CD14-positive monocyte (primary cell): Measurements from ENCODE around the gene DYSF. TPM values are rescaled to one million over a fixed set of nuclear protein-coding genes. Genes with fewer than 3 reads are reported as not detected.

Experiments
- DNase-seq, 3 donors: peaks; one replicate each; pipeline ENCODE4 v3.0.0-alpha.2; 2011 to 2022
- H2AFZ ChIP-seq: 2 replicates; pipeline ENCODE4 v1.6.0; 2012; ENCODE audit warnings: mild to moderate bottlenecking, low read depth, low read length, inconsistent platforms; ENCODE audit not compliant: insufficient read depth, poor library complexity, severe bottlenecking
- H3K27ac ChIP-seq, 2 donors: 1 replicate in 1 of 2; 2 replicates in 1 of 2; pipeline ENCODE4 v1.5.1; 2012 to 2013; ENCODE audit warnings: low read length in 2 of 2, control low read depth in 1 of 2, inconsistent platforms in 1 of 2, low read depth in 1 of 2, mild to moderate bottlenecking in 1 of 2
- H3K27me3 ChIP-seq, 2 donors: one replicate each; pipeline versions ENCODE4 v1.6.0 to v1.6.1; 2011 to 2013; ENCODE audit warnings: low read length in 2 of 2; ENCODE audit not compliant: control insufficient read depth in 2 of 2, insufficient read depth in 2 of 2
- H3K36me3 ChIP-seq, 2 donors: replicated peaks in 1 of 2; 1 replicate in 1 of 2; 2 replicates in 1 of 2; pipeline versions ENCODE4 v1.5.1 to v1.6.1; 2012 to 2013; ENCODE audit warnings: low read length in 2 of 2, control low read depth in 1 of 2, inconsistent platforms in 1 of 2, mild to moderate bottlenecking in 1 of 2; ENCODE audit not compliant: insufficient read depth in 2 of 2, control insufficient read depth in 1 of 2
- H3K4me1 ChIP-seq, 2 donors: 1 replicate in 1 of 2; 2 replicates in 1 of 2; pipeline versions ENCODE4 v1.5.1 to v1.6.1; 2012 to 2013; ENCODE audit warnings: low read length in 2 of 2, control low read depth in 1 of 2, inconsistent platforms in 1 of 2, mild to moderate bottlenecking in 1 of 2, moderate library complexity in 1 of 2; ENCODE audit not compliant: insufficient read depth in 2 of 2, control insufficient read depth in 1 of 2
- H3K4me2 ChIP-seq: replicated peaks from 2 replicates; pipeline ENCODE3; 2012; ENCODE audit warnings: low read length, moderate library complexity, mild to moderate bottlenecking; ENCODE audit not compliant: poor library complexity, severe bottlenecking; ENCODE audit errors: extremely low read depth
- H3K4me3 ChIP-seq, 3 experiments: fragments of 200-600 bp in 1 of 3; sonication (generic) in 1 of 3; replicated peaks in 1 of 3; 1 replicate in 2 of 3; 2 replicates in 1 of 3; pipeline ENCODE4 v1.5.1; 2011 to 2013; ENCODE audit warnings: low read length in 3 of 3, mild to moderate bottlenecking in 3 of 3, control low read depth in 2 of 3, low read depth in 2 of 3, inconsistent platforms in 1 of 3, moderate library complexity in 1 of 3
- H3K79me2 ChIP-seq: 2 replicates; pipeline ENCODE4 v1.6.0; 2012; ENCODE audit warnings: mild to moderate bottlenecking, control low read depth, inconsistent platforms, low read length, moderate library complexity; ENCODE audit not compliant: insufficient read depth
- H3K9ac ChIP-seq: 2 replicates; pipeline ENCODE4 v1.6.0; 2017; ENCODE audit warnings: low read length, mild to moderate bottlenecking; ENCODE audit not compliant: insufficient read depth, poor library complexity, severe bottlenecking
- H3K9me3 ChIP-seq, 2 donors: replicated peaks in 1 of 2; 1 replicate in 1 of 2; 2 replicates in 1 of 2; pipeline versions ENCODE4 v1.5.1 to v1.6.1; 2012 to 2013; ENCODE audit warnings: low read length in 2 of 2, control low read depth in 1 of 2; ENCODE audit not compliant: control insufficient read depth in 1 of 2, insufficient read depth in 1 of 2
- H4K20me1 ChIP-seq: 2 replicates; pipeline ENCODE4 v1.6.0; 2012; ENCODE audit warnings: mild to moderate bottlenecking, low read length, control low read depth, moderate library complexity; ENCODE audit not compliant: insufficient read depth
- H3K27ac Mint-ChIP-seq, 7 donors: one replicate each; pipeline ENCODE4 v1.8.0; 2020; ENCODE audit warnings: mild to moderate bottlenecking in 7 of 7, mixed read lengths in 7 of 7, moderate library complexity in 6 of 7, inconsistent platforms in 2 of 7
- H3K27me3 Mint-ChIP-seq, 3 donors: one replicate each; pipeline ENCODE4 v1.8.0; 2021 to 2022; ENCODE audit warnings: low read depth in 3 of 3, mild to moderate bottlenecking in 3 of 3, mixed read lengths in 3 of 3, moderate library complexity in 3 of 3, inconsistent platforms in 1 of 3
- H3K36me3 Mint-ChIP-seq, 2 donors: one replicate each; pipeline ENCODE4 v1.8.0; 2020; ENCODE audit warnings: mixed read lengths in 2 of 2, inconsistent platforms in 1 of 2, mild to moderate bottlenecking in 1 of 2
- H3K4me1 Mint-ChIP-seq: one replicate; pipeline ENCODE4 v1.8.0; 2020; ENCODE audit warnings: mild to moderate bottlenecking, mixed read lengths
- H3K4me3 Mint-ChIP-seq, 2 donors: one replicate each; pipeline ENCODE4 v1.8.0; 2020; ENCODE audit warnings: mild to moderate bottlenecking in 2 of 2, mixed read lengths in 2 of 2, moderate library complexity in 1 of 2
- H3K9me3 Mint-ChIP-seq, 7 donors: one replicate each; pipeline ENCODE4 v1.8.0; 2020 to 2022; ENCODE audit warnings: mixed read lengths in 7 of 7, mild to moderate bottlenecking in 6 of 7, moderate library complexity in 6 of 7, inconsistent platforms in 2 of 7
- CTCF ChIP-seq: fragments of 200-600 bp; IDR thresholded peaks from one replicate; pipeline ENCODE4 v1.8.0; 2022; ENCODE audit warnings: antibody characterized with exemption, mild to moderate bottlenecking
- WGBS: methylation state at CpG from one replicate; pipeline ENCODE4 v1.1.5; 2013; ENCODE audit warnings: missing lambda C conversion rate; ENCODE audit not compliant: insufficient coverage; 5-methylcytosine and 5-hydroxymethylcytosine counted together
- intact Hi-C, 2 donors: fragments of 100-400 bp; cut with micrococcal nuclease; formaldehyde crosslinking; loops; one replicate each; pipeline versions ENCODE4 v1.15.0 to v1.15.1; 2023
- polyA plus RNA-seq, 3 donors: library from polyadenylated mRNA; depleted of rRNA in 1 of 3; unstranded in 2 of 3; stranded (reverse) in 1 of 3; fragments of 300-500 nt in 2 of 3; fragments of >200 nt in 1 of 3; fragmentation: Illumina TruSeq in 2 of 3; gene quantifications; 1 replicate in 2 of 3; 2 replicates in 1 of 3; pipeline ENCODE4 v1.2.3, GENCODE V29; 2012 to 2021

DYSF gene
- polyA plus RNA-seq, 3 donors: 16.1 to 72.5 (median 31.2) TPM

DNA sequence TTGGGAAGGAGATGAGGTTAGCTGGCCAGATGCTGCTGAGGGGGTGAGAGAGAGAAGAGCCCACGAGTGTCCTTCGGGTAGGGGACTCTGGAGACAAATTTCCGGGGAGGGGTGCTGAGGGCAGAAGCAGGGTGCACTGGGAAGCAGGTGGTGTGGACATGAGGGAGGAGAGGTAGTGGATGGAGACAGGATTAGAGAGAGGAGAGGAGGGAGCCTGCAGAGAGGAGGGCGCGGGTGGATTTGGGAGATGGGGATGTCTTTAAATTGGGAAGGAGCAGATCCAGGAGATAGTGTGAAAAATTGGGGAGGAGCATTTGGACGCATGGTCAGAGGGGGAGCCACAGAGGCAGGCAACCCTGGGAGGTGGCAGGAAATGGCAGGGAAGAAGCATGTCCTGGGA is 154.7 kb downstream of the DYSF start:
- Histone ChIP-seq H3K36me3 (peaks cover 36 to 100% of the 10 kb centered on the region in 2 donors), H3K79me2 (no peaks in the 10 kb centered on the region), H2AFZ (no peak overlapping the region), H3K4me2 (no peak overlapping the region), H3K9ac (no peak overlapping the region), H3K27me3 (no peaks in the 10 kb centered on the region), H3K4me3 (no peak overlapping the region), H3K4me1 (peaks cover 0 to 4% of the 10 kb centered on the region in 2 donors), H3K27ac (no peak overlapping the region), H3K9me3 (no peaks in the 10 kb centered on the region), H4K20me1 (peaks cover 85% of the 10 kb centered on the region)
- Mint-ChIP-seq H3K4me1 (peaks cover 8% of the 10 kb centered on the region), H3K27me3 (peaks cover 1 to 3% (median 3%) of the 10 kb centered on the region in 3 donors), H3K9me3 (no peaks in the 10 kb centered on the region), H3K27ac (peak overlapping the region in 1 of 7 donors; percentile 65), H3K4me3 (no peak overlapping the region), H3K36me3 (peaks cover 84 to 87% of the 10 kb centered on the region in 2 donors)
- TF ChIP-seq CTCF: no peak
- no peak for DNase-seq
- intact Hi-C loops: no loop called here
- 98% methylated on average over 6 of the region's 6 CpGs for WGBS

- peaks cover 1 to 3% (median 2%) of the 10 kb centered on the region in 3 donors for H3K27me3 Mint-ChIP-seq
Measured at GRCh38 chr2:71608441-71608840, 155.1 kb downstream of the DYSF start.

More at GRCh38 chr2:71608441-71608840, 155.1 kb downstream of the DYSF start:
- Mint-ChIP-seq H3K36me3 (peaks cover 84 to 87% of the 10 kb centered on the region in 2 donors), H3K9me3 (no peaks in the 10 kb centered on the region), H3K27ac (no peak overlapping the region), H3K4me3 (no peak overlapping the region), H3K4me1 (peaks cover 4% of the 10 kb centered on the region)
- Histone ChIP-seq H3K9me3 (no peaks in the 10 kb centered on the region), H2AFZ (no peak overlapping the region), H3K27ac (no peak overlapping the region), H3K9ac (no peak overlapping the region), H3K4me3 (no peak overlapping the region), H3K36me3 (peaks cover 40 to 100% of the 10 kb centered on the region in 2 donors), H3K4me2 (no peak overlapping the region), H3K79me2 (no peaks in the 10 kb centered on the region), H3K27me3 (no peaks in the 10 kb centered on the region), H3K4me1 (peaks cover 0 to 2% of the 10 kb centered on the region in 2 donors), H4K20me1 (peaks cover 85% of the 10 kb centered on the region)
- WGBS: 84% methylated on average over 11 of the region's 12 CpGs
- intact Hi-C loops: no loop called here
- no peak for DNase-seq
- TF ChIP-seq CTCF: no peak
